ENCODE data around the gene KRT77.

The KRT77 gene

GRCh38 chr12:52691841-52692150 lies 11.5 kb downstream of the KRT77 start:
- no peak for DNase-seq (ENCODE audit: low read depth)

- DNase-seq (ENCODE audit: low read depth): no peak
These were observed 12.1 kb downstream of the KRT77 start for GRCh38 chr12:52691076-52691840.

GRCh38 chr12:52690351-52691075 lies 12.8 kb downstream of the KRT77 start:
- no peak for DNase-seq (ENCODE audit: low read depth)

- DNase-seq (ENCODE audit: low read depth): no peak
These were observed 13.4 kb downstream of the KRT77 start for GRCh38 chr12:52689936-52690335.

GRCh38 chr12:52689239-52689638 lies 14.1 kb downstream of the KRT77 start:
- DNase-seq (ENCODE audit: low read depth): no peak

- DNase-seq (ENCODE audit: low read depth): no peak
These were observed 14.8 kb downstream of the KRT77 start for GRCh38 chr12:52688481-52688880.

- no peak for DNase-seq (ENCODE audit: low read depth)
These were observed 15.6 kb downstream of the KRT77 start for GRCh38 chr12:52687497-52688385.

GRCh38 chr12:52686756-52687487 lies 16.4 kb downstream of the KRT77 start:
- no peak for DNase-seq (ENCODE audit: low read depth)

- no peak for DNase-seq (ENCODE audit: low read depth)
These were observed 17.3 kb downstream of the KRT77 start for GRCh38 chr12:52686063-52686462.

GRCh38 chr12:52685406-52685890 lies 17.9 kb downstream of the KRT77 start:
- DNase-seq (ENCODE audit: low read depth): no peak

GRCh38 chr12:52684431-52684830 lies 18.9 kb downstream of the KRT77 start:
- DNase-seq (ENCODE audit: low read depth): no peak

- DNase-seq (ENCODE audit: low read depth): no peak
These were observed 19.6 kb downstream of the KRT77 start for GRCh38 chr12:52683575-52684300.

- DNase-seq (ENCODE audit: low read depth): no peak
These were observed 20.3 kb downstream of the KRT77 start for GRCh38 chr12:52682938-52683574.

- DNase-seq (ENCODE audit: low read depth): no peak
These were observed 21.0 kb downstream of the KRT77 start for GRCh38 chr12:52682381-52682660.

GRCh38 chr12:52681526-52682380 lies 21.6 kb downstream of the KRT77 start:
- no peak for DNase-seq (ENCODE audit: low read depth)

GRCh38 chr12:52680363-52680762 lies 23.0 kb downstream of the KRT77 start, which contains the start of gene KRT1:
Gene KRT1 (minus strand): TSS chr12:52680407. CDS start chr12:52680348, 59 bp downstream.
- DNase-seq (ENCODE audit: low read depth): no peak

GRCh38 chr12:52679875-52680274 lies 23.4 kb downstream of the KRT77 start:
- no peak for DNase-seq (ENCODE audit: low read depth)

GRCh38 chr12:52677671-52678070 lies 25.7 kb downstream of the KRT77 start:
- DNase-seq (ENCODE audit: low read depth): no peak

GRCh38 chr12:52677126-52677525 lies 26.2 kb downstream of the KRT77 start:
- no peak for DNase-seq (ENCODE audit: low read depth)

- DNase-seq (ENCODE audit: low read depth): no peak
These were observed 27.2 kb downstream of the KRT77 start for GRCh38 chr12:52676163-52676562.
